Uterus (tissue), 4 donors: ENCODE results near the gene DDX31. TPM values are rescaled to one million over a fixed set of nuclear protein-coding genes. Genes with fewer than 3 reads are reported as not detected.

ENCODE experiments used
- DNase-seq, 2 donors: peaks; one replicate each; pipeline ENCODE4 v3.0.0-alpha.2; 2019 to 2020
- H3K27ac ChIP-seq, 2 donors: fragments of 200-600 bp; sonication (generic); 1 replicate in 1 of 2; 2 replicates in 1 of 2; pipeline ENCODE4 v1.5.1; 2016 to 2018
- H3K27me3 ChIP-seq, 2 donors: fragments of 200-600 bp; sonication (generic); one replicate each; pipeline ENCODE4 v1.5.1; 2018 to 2019; ENCODE audit warnings: control low read depth in 1 of 2
- H3K36me3 ChIP-seq, 2 donors: fragments of 200-600 bp; sonication (generic); one replicate each; pipeline ENCODE4 v1.5.1; 2019; ENCODE audit warnings: control low read depth in 1 of 2
- H3K4me1 ChIP-seq, 2 donors: fragments of 200-600 bp; sonication (generic); one replicate each; pipeline ENCODE4 v1.5.1; 2018 to 2019; ENCODE audit warnings: control low read depth in 1 of 2
- H3K4me3 ChIP-seq, 2 donors: fragments of 200-600 bp; sonication (generic); 1 replicate in 1 of 2; 2 replicates in 1 of 2; pipeline ENCODE4 v1.5.1; 2018 to 2019; ENCODE audit warnings: mild to moderate bottlenecking in 1 of 2
- H3K9me3 ChIP-seq, 2 donors: fragments of 200-600 bp; sonication (generic); one replicate each; pipeline ENCODE4 v1.5.1; 2019; ENCODE audit warnings: control low read depth in 1 of 2
- CTCF ChIP-seq, 4 experiments: fragments of 200-600 bp in 2 of 4; fragments of 450-650 bp in 2 of 4; sonication (generic) in 2 of 4; IDR thresholded peaks; one replicate each; pipeline ENCODE4 v1.5.1; 2016 to 2019; ENCODE audit warnings: antibody characterized with exemption in 4 of 4, mild to moderate bottlenecking in 2 of 4, moderate library complexity in 1 of 4
- POLR2A ChIP-seq, 2 donors: fragments of 450-650 bp; IDR thresholded peaks; one replicate each; pipeline ENCODE4 v1.6.1; 2016; ENCODE audit warnings: antibody characterized with exemption in 2 of 2, mild to moderate bottlenecking in 1 of 2, moderate library complexity in 1 of 2
- intact Hi-C: fragments of 100-400 bp; cut with DNase I; formaldehyde crosslinking; loops from one replicate; pipeline ENCODE4 v1.15.1; 2023; ENCODE audit warnings: low total_unique reads
- total RNA-seq, 4 donors: library from RNA; depleted of rRNA in 3 of 4; stranded (reverse); fragments of >200 nt in 3 of 4; gene quantifications; one replicate each; pipeline versions ENCODE4 v1.1.0 to v1.2.4, GENCODE V29; 2014 to 2023
- donor health status: DM: yes; HTN: yes; CAD: no.

DDX31 gene
- total RNA-seq, 4 donors from 2014 or later: 5.9 to 17.7 (median 10.5) TPM

- Histone ChIP-seq H3K36me3 (no peaks in the 10 kb centered on the region), H3K4me1 (no peaks in the 10 kb centered on the region), H3K27me3 (no peaks in the 10 kb centered on the region), H3K27ac (no peak overlapping the region), H3K4me3 (no peak overlapping the region), H3K9me3 (no peaks in the 10 kb centered on the region)
- DNase-seq: no peak
- no peak for TF ChIP-seq POLR2A (IDR thresholded peaks at IDR 0.05)
- no peak for TF ChIP-seq CTCF (IDR thresholded peaks at IDR 0.05)
- intact Hi-C loops: no loop called here
These were observed 113.1 kb downstream of the DDX31 start for GRCh38 chr9:132556714-132557113.

- H3K27me3 ChIP-seq: no peaks in the 10 kb centered on the region
- no peaks in the 10 kb centered on the region for H3K36me3 ChIP-seq
- no peaks in the 10 kb centered on the region for H3K4me1 ChIP-seq
- no peak for DNase-seq
- no peak overlapping the region for H3K27ac ChIP-seq
- no peaks in the 10 kb centered on the region for H3K9me3 ChIP-seq
- H3K4me3 ChIP-seq: no peak overlapping the region
- TF ChIP-seq POLR2A (IDR thresholded peaks at IDR 0.05) (no peak), CTCF (IDR thresholded peaks at IDR 0.05) (no peak)
- intact Hi-C loops: no loop called here
These were observed 113.5 kb downstream of the DDX31 start for GRCh38 chr9:132556235-132556634.

GRCh38 chr9:132555528-132555927 is 114.3 kb downstream of the DDX31 start:
- Histone ChIP-seq H3K27ac (no peak overlapping the region), H3K27me3 (no peaks in the 10 kb centered on the region), H3K36me3 (no peaks in the 10 kb centered on the region), H3K9me3 (no peaks in the 10 kb centered on the region), H3K4me3 (no peak overlapping the region), H3K4me1 (no peaks in the 10 kb centered on the region)
- DNase-seq: no peak
- intact Hi-C loops: no loop called here
- no peak for TF ChIP-seq POLR2A (IDR thresholded peaks at IDR 0.05)
- no peak for TF ChIP-seq CTCF (IDR thresholded peaks at IDR 0.05)

- no peaks in the 10 kb centered on the region for H3K4me1 ChIP-seq
- no peak overlapping the region for H3K27ac ChIP-seq
- intact Hi-C loops: no loop called here
- no peaks in the 10 kb centered on the region for H3K9me3 ChIP-seq
- no peaks in the 10 kb centered on the region for H3K36me3 ChIP-seq
- TF ChIP-seq POLR2A (IDR thresholded peaks at IDR 0.05) (no peak), CTCF (IDR thresholded peaks at IDR 0.05) (no peak)
- no peak for DNase-seq
- no peaks in the 10 kb centered on the region for H3K27me3 ChIP-seq
- no peak overlapping the region for H3K4me3 ChIP-seq
These were observed 115.0 kb downstream of the DDX31 start for GRCh38 chr9:132554755-132555154.

- no peaks in the 10 kb centered on the region for H3K27me3 ChIP-seq
- no peaks in the 10 kb centered on the region for H3K9me3 ChIP-seq
- intact Hi-C loops: no loop called here
These were observed 117.7 kb downstream of the DDX31 start for GRCh38 chr9:132552041-132552440.

More at GRCh38 chr9:132552041-132552440, 117.7 kb downstream of the DDX31 start:
- H3K36me3 ChIP-seq: no peaks in the 10 kb centered on the region
- TF ChIP-seq POLR2A (IDR thresholded peaks at IDR 0.05) (no peak), CTCF (IDR thresholded peaks at IDR 0.05) (no peak)
- DNase-seq: no peak
- H3K4me3 ChIP-seq: no peak overlapping the region
- H3K4me1 ChIP-seq: no peaks in the 10 kb centered on the region
- H3K27ac ChIP-seq: no peak overlapping the region
